Trophoblast cell (in vitro differentiated cells and primary cell): ENCODE data around the gene YARS1.
A peak's percentile ranks its signal among the peaks of the same experiment; 100 is the strongest.

Experiments used
- DNase-seq, 2 donors: peaks; one replicate each; pipeline ENCODE4 v3.0.0-alpha.2; 2016
- H2AFZ ChIP-seq: 2 replicates; pipeline ENCODE4 v1.6.1; 2013; ENCODE audit warnings: low read length, moderate library complexity, mild to moderate bottlenecking; ENCODE audit not compliant: insufficient read depth, poor library complexity
- H2AK5ac ChIP-seq: 2 replicates; pipeline ENCODE4 v1.6.1; 2013; ENCODE audit warnings: mild to moderate bottlenecking, low read length
- H2BK120ac ChIP-seq: 2 replicates; pipeline ENCODE4 v1.6.1; 2013; ENCODE audit warnings: low read length, mild to moderate bottlenecking, moderate library complexity; ENCODE audit not compliant: insufficient read depth, poor library complexity
- H2BK12ac ChIP-seq: 2 replicates; pipeline ENCODE4 v1.6.1; 2013; ENCODE audit warnings: mild to moderate bottlenecking, low read length, moderate library complexity
- H2BK5ac ChIP-seq: 2 replicates; pipeline ENCODE4 v1.6.1; 2013; ENCODE audit warnings: low read length, low read depth, moderate library complexity, mild to moderate bottlenecking; ENCODE audit not compliant: poor library complexity
- H3K14ac ChIP-seq: 2 replicates; pipeline ENCODE4 v1.6.1; 2013; ENCODE audit warnings: mild to moderate bottlenecking, low read length
- H3K18ac ChIP-seq: 2 replicates; pipeline ENCODE4 v1.6.1; 2013; ENCODE audit warnings: mild to moderate bottlenecking, low read length
- H3K23ac ChIP-seq: 2 replicates; pipeline ENCODE4 v1.6.1; 2013; ENCODE audit warnings: low read length
- H3K27ac ChIP-seq: 2 replicates; pipeline ENCODE4 v1.5.1; 2013; ENCODE audit warnings: low read depth, mild to moderate bottlenecking, inconsistent platforms, low read length, moderate library complexity
- H3K27me3 ChIP-seq: 2 replicates; pipeline ENCODE4 v1.6.1; 2013; ENCODE audit warnings: inconsistent platforms, mild to moderate bottlenecking, low read length, moderate library complexity; ENCODE audit not compliant: insufficient read depth
- H3K36me3 ChIP-seq, 2 experiments: 1 replicate in 1 of 2; 2 replicates in 1 of 2; pipeline ENCODE4 v1.6.1; 2013; ENCODE audit warnings: low read length in 2 of 2, mild to moderate bottlenecking in 2 of 2, moderate library complexity in 1 of 2; ENCODE audit not compliant: insufficient read depth in 2 of 2, control insufficient read depth in 1 of 2
- H3K4ac ChIP-seq: 2 replicates; pipeline ENCODE4 v1.6.1; 2013; ENCODE audit warnings: low read depth, mild to moderate bottlenecking, low read length, moderate library complexity
- H3K4me1 ChIP-seq, 2 experiments: 1 replicate in 1 of 2; 2 replicates in 1 of 2; pipeline ENCODE4 v1.6.1; 2013; ENCODE audit warnings: low read length in 2 of 2, mild to moderate bottlenecking in 2 of 2, moderate library complexity in 1 of 2; ENCODE audit not compliant: insufficient read depth in 2 of 2, control insufficient read depth in 1 of 2
- H3K4me2 ChIP-seq: 2 replicates; pipeline ENCODE4 v1.6.1; 2013; ENCODE audit warnings: inconsistent platforms, mild to moderate bottlenecking, low read length, moderate library complexity
- H3K4me3 ChIP-seq: 2 replicates; pipeline ENCODE4 v1.5.1; 2013; ENCODE audit warnings: mild to moderate bottlenecking, low read depth, low read length, inconsistent platforms
- H3K79me1 ChIP-seq: one replicate; pipeline ENCODE4 v1.6.1; 2013; ENCODE audit warnings: low read length
- H3K79me2 ChIP-seq: 2 replicates; pipeline ENCODE4 v1.6.1; 2013; ENCODE audit warnings: low read length, mild to moderate bottlenecking; ENCODE audit not compliant: control insufficient read depth, insufficient read depth, poor library complexity
- H3K9ac ChIP-seq: 2 replicates; pipeline ENCODE4 v1.6.1; 2013; ENCODE audit warnings: mild to moderate bottlenecking, low read length
- H3K9me3 ChIP-seq: 2 replicates; pipeline ENCODE4 v1.6.1; 2013; ENCODE audit warnings: low read depth, mild to moderate bottlenecking, control low read depth, inconsistent platforms, low read length; ENCODE audit not compliant: insufficient read depth
- H4K12ac ChIP-seq: 2 replicates; pipeline ENCODE4 v1.6.1; 2013; ENCODE audit warnings: low read depth, mild to moderate bottlenecking, low read length, moderate library complexity
- H4K8ac ChIP-seq: 2 replicates; pipeline ENCODE4 v1.6.1; 2013; ENCODE audit warnings: low read depth, mild to moderate bottlenecking, low read length, moderate library complexity
- H4K91ac ChIP-seq: one replicate; pipeline ENCODE4 v1.6.1; 2013; ENCODE audit warnings: low read depth, mild to moderate bottlenecking, low read length, moderate library complexity
- WGBS: extraction: QIAGEN DNeasy Blood & Tissue Kit; methylation state at CpG from one replicate; pipeline ENCODE4 v1.1.7; 2013; ENCODE audit warnings: missing lambda C conversion rate; ENCODE audit not compliant: insufficient read length, insufficient coverage; ENCODE audit errors: extremely low coverage; 5-methylcytosine and 5-hydroxymethylcytosine counted together

The YARS1 gene

DNA sequence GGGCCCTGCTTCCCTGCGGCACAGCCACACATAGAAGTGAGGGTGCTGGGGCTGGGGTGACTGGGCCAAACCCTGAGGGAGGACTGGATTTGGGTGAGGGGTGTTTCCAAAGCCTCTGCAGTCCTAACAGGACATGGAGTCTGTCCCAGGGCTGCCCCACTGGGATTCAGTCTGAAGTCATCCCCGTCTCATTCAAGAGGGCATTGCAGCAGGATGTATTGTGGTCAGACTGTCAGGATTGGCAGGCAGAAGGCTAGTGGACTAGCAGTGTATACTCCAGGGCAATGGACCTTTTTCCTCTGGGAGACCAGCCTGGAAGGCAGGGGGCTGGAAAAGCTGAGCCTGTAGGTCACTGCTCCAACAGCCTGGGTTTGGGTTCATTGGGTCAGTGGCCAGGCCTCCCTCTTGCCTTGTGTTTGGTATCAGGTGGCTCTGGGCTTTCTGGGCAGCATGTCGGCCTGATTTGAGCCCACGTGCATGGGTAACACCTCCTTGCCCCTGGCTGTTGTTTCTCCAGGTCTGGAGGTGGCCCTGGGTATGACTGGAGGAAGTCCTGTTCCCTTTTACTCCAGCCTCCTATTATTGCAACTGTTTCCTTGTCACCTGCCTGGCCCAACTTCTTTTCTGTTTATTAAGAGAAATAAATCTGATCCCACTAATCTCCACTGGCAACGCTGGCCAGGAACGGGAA is 73.6 kb downstream of the YARS1 start:
- Histone ChIP-seq H3K79me1 (peaks cover 6% of the 10 kb centered on the region), H4K91ac (no peak overlapping the region), H4K12ac (no peak overlapping the region), H3K4ac (no peak overlapping the region), H3K18ac (no peak overlapping the region), H3K4me1 (peaks cover 16 to 21% of the 10 kb centered on the region in 2 experiments), H3K23ac (no peak overlapping the region), H3K9ac (no peak overlapping the region), H3K9me3 (no peaks in the 10 kb centered on the region), H3K79me2 (peaks cover 6% of the 10 kb centered on the region), H3K4me2 (peak overlapping the region; percentile 73), H3K4me3 (no peak overlapping the region), H2BK120ac (no peak overlapping the region), H3K27ac (no peak overlapping the region), H3K36me3 (no peaks in the 10 kb centered on the region), H2BK5ac (no peak overlapping the region), H2BK12ac (no peak overlapping the region), H3K27me3 (no peaks in the 10 kb centered on the region), H3K14ac (no peak overlapping the region), H4K8ac (no peak overlapping the region), H2AK5ac (no peak overlapping the region), H2AFZ (no peak overlapping the region)
- no peak for DNase-seq
- no CpG with 5 or more reads among the region's 6 CpGs for WGBS

- Histone ChIP-seq H3K9me3 (no peaks in the 10 kb centered on the region), H4K8ac (peak overlapping the region; percentile 76), H2AK5ac (no peak overlapping the region), H3K18ac (no peak overlapping the region), H2BK120ac (no peak overlapping the region), H3K27ac (no peak overlapping the region), H2AFZ (no peak overlapping the region), H4K91ac (peak overlapping the region; percentile 87), H2BK5ac (no peak overlapping the region), H3K4me3 (no peak overlapping the region), H3K9ac (no peak overlapping the region), H3K27me3 (no peaks in the 10 kb centered on the region), H3K4me2 (peak overlapping the region; percentile 73), H2BK12ac (no peak overlapping the region), H3K36me3 (no peaks in the 10 kb centered on the region), H3K4me1 (peaks cover 16 to 21% of the 10 kb centered on the region in 2 experiments), H3K79me2 (peaks cover 6% of the 10 kb centered on the region), H4K12ac (peak overlapping the region; percentile 28), H3K79me1 (peaks cover 6% of the 10 kb centered on the region), H3K4ac (no peak overlapping the region), H3K14ac (no peak overlapping the region), H3K23ac (no peak overlapping the region)
- no CpG with 5 or more reads among the region's 4 CpGs for WGBS
- peak in 1 of 2 donors; percentile 17 for DNase-seq
Measured at GRCh38 chr1:32742956-32743355, 74.2 kb downstream of the YARS1 start.

- Histone ChIP-seq H3K79me1 (peaks cover 6% of the 10 kb centered on the region), H2AFZ (peak overlapping the region; percentile 78), H4K8ac (peak overlapping the region; percentile 76), H3K36me3 (no peaks in the 10 kb centered on the region), H3K27me3 (no peaks in the 10 kb centered on the region), H2BK12ac (no peak overlapping the region), H3K14ac (peak overlapping the region; percentile 72), H3K4me2 (peak overlapping the region; percentile 73), H4K12ac (peak overlapping the region; percentile 28), H3K4me3 (peak overlapping the region; percentile 83), H3K18ac (peak overlapping the region; percentile 78), H3K79me2 (peaks cover 6% of the 10 kb centered on the region), H2AK5ac (peak overlapping the region; percentile 5), H2BK5ac (peak overlapping the region; percentile 42), H4K91ac (peak overlapping the region; percentile 87), H3K23ac (no peak overlapping the region), H3K4ac (peak overlapping the region; percentile 65), H3K27ac (peak overlapping the region; percentile 58), H2BK120ac (peak overlapping the region; percentile 67), H3K4me1 (peaks cover 18 to 21% of the 10 kb centered on the region in 2 experiments), H3K9ac (peak overlapping the region; percentile 68), H3K9me3 (no peaks in the 10 kb centered on the region)
- no peak for DNase-seq
- WGBS: no CpG with 5 or more reads among the region's 28 CpGs
Measured at GRCh38 chr1:32742199-32742947, 74.8 kb downstream of the YARS1 start.

- Histone ChIP-seq H3K23ac (no peak overlapping the region), H2BK120ac (peak overlapping the region; percentile 67), H3K4me2 (peak overlapping the region; percentile 73), H3K18ac (peak overlapping the region; percentile 78), H3K79me1 (peaks cover 6% of the 10 kb centered on the region), H3K27ac (peak overlapping the region; percentile 58), H3K36me3 (no peaks in the 10 kb centered on the region), H2BK12ac (peak overlapping the region; percentile 17), H3K9me3 (no peaks in the 10 kb centered on the region), H4K12ac (peak overlapping the region; percentile 10), H2AFZ (peak overlapping the region; percentile 78), H3K27me3 (no peaks in the 10 kb centered on the region), H4K91ac (peak overlapping the region; percentile 87), H3K9ac (peak overlapping the region; percentile 68), H3K14ac (peak overlapping the region; percentile 72), H4K8ac (peak overlapping the region; percentile 76), H3K4me3 (peak overlapping the region; percentile 83), H2AK5ac (peak overlapping the region; percentile 5), H2BK5ac (peak overlapping the region; percentile 42), H3K79me2 (peaks cover 6% of the 10 kb centered on the region), H3K4ac (peak overlapping the region; percentile 65), H3K4me1 (peaks cover 24 to 26% of the 10 kb centered on the region in 2 experiments)
- WGBS: no CpG with 5 or more reads among the region's 103 CpGs
- peak in 1 of 2 donors; percentile 34 for DNase-seq
Measured at GRCh38 chr1:32741413-32742198, 75.6 kb downstream of the YARS1 start.
